ENCODE measurements around the gene AUTS2. TPM values are rescaled to one million over a fixed set of nuclear protein-coding genes. Genes with fewer than 3 reads are reported as not detected.

The AUTS2 gene
- total and polyA plus RNA-seq, 2 experiments from 2014 or later = 32.0 to 91.0 TPM

GRCh38 chr7:70570961-70571360, 972.7 kb downstream of the AUTS2 start (continued):
- TF ChIP-seq CTCF (conservative IDR thresholded peaks at IDR 0.05; ENCODE audit: low read depth in 2 of 2) (no peak), CREB1 (CRISPR knock-in tag; IDR thresholded peaks at IDR 0.05; ENCODE audit: low read depth) (no peak), REST (IDR thresholded peaks at IDR 0.05; ENCODE audit: unreplicated experiment) (no peak), POLR2AphosphoS5 (IDR thresholded peaks at IDR 0.05; ENCODE audit: low read depth) (no peak), ZNF114 (CRISPR knock-in tag; IDR thresholded peaks at IDR 0.05) (no peak), ETS1 (IDR thresholded peaks at IDR 0.05) (no peak), ZNF331 (CRISPR knock-in tag; IDR thresholded peaks at IDR 0.05; ENCODE audit: low read depth) (no peak), STAT1 (IDR thresholded peaks at IDR 0.05; ENCODE audit: unreplicated experiment) (no peak), NANOG (IDR thresholded peaks at IDR 0.05; ENCODE audit: borderline replicate concordance) (no peak), JUNB (IDR thresholded peaks at IDR 0.05; ENCODE audit: unreplicated experiment) (no peak), EZH2 (IDR thresholded peaks at IDR 0.05; ENCODE audit: low read depth, unreplicated experiment) (no peak)

- Histone ChIP-seq H3K27me3 (ENCODE audit: insufficient read depth) (no peaks in the 10 kb centered on the region), H3K4me1 (ENCODE audit: insufficient read depth) (0 out of 2 replicates have a peak, but pooled peaks cover 4% of the 10 kb centered on the region), H4K20me1 (replicated peaks; ENCODE audit: insufficient read depth) (no peaks in the 10 kb centered on the region), H3K9me2 (ENCODE audit: insufficient read depth) (no peaks in the 10 kb centered on the region; the same call in 1 of the 2 replicates), H3F3A (replicated peaks; ENCODE audit: low read depth) (no peaks in the 10 kb centered on the region), H3K4me3 (no peak overlapping the region), H3K36me3 (ENCODE audit: insufficient read depth) (no peaks in the 10 kb centered on the region), H3K4me2 (no peak overlapping the region), H2AFZ (no peak overlapping the region), H3K27ac (ENCODE audit: low read depth) (no peak overlapping the region), H3K79me2 (replicated peaks; ENCODE audit: insufficient read depth) (no peaks in the 10 kb centered on the region)
- Mint-ChIP-seq H3K27me3 (ENCODE audit: insufficient read depth, low read depth, poor library complexity) (peaks cover 3% of the 10 kb centered on the region), H3K36me3 (ENCODE audit: low read depth) (no peaks in the 10 kb centered on the region), H3K9me3 (no peaks in the 10 kb centered on the region), H3K4me3 (no peak overlapping the region), H3K4me1 (peaks cover 5% of the 10 kb centered on the region; the same call in 2 of the 3 replicates), H3K27ac (no peak overlapping the region)
- DNase-seq (ENCODE audit: low spot score) (no peak), ATAC-seq (no peak)
- no peak for TF ChIP-seq CTCF (conservative IDR thresholded peaks at IDR 0.05; ENCODE audit: low read depth in 2 of 2)
- no peak for TF ChIP-seq POLR2AphosphoS5 (IDR thresholded peaks at IDR 0.05; ENCODE audit: low read depth)
Observed at GRCh38 chr7:70571403-70571934, 973.2 kb downstream of the AUTS2 start.

Measured in GM23338 (cell line).